ENCODE data around the gene NLRP1.

DNA sequence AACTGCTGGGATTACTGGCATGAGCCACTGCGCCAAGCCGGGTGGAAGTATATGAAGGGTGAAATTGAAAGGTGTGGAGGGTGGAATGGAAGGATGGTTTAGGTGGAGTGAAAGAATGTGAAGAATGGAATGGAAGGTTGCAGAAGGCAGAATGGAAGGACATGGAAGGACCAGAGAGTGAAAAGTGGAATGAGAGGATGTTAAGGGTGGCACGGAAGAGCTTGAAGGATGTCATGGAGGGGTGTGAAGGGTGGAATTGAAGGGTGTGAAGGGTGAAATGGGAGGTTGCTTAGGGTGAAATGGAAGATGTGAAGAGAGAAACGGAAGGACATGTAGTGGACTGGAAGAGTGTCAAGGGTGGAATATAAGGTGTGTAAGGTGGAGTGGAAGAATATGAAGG lies 81.8 kb downstream of the NLRP1 start:
- TF ChIP-seq CTCF (IDR thresholded peaks at IDR 0.05; ENCODE audit: poor library complexity) (no peak), EZH2 (IDR thresholded peaks at IDR 0.05; ENCODE audit: borderline replicate concordance) (no peak)
